Astrocyte (in vitro differentiated cells and primary cell): ENCODE measurements around the gene CSNK1G3. TPM values are rescaled to one million over a fixed set of nuclear protein-coding genes. Genes with fewer than 3 reads are reported as not detected.

ENCODE experiments used
- DNase-seq: peaks from one replicate; pipeline ENCODE4 v3.0.0-alpha.2; 2010; ENCODE audit warnings: low read depth
- FAIRE-seq: peaks from 2 replicates; lab custom pipeline; 2011; peaks lifted over from hg19 to GRCh38; lab: Jason Lieb, UNC
- H2AFZ ChIP-seq: 2 replicates; pipeline ENCODE4 v1.6.0; 2012; ENCODE audit warnings: low read depth, low read length, inconsistent platforms
- H3K27ac ChIP-seq: 2 replicates; pipeline ENCODE4 v1.5.1; 2011; ENCODE audit warnings: low read depth, low read length, inconsistent platforms
- H3K27me3 ChIP-seq: 2 replicates; pipeline ENCODE4 v1.6.0; 2011; ENCODE audit warnings: low read length, inconsistent platforms; ENCODE audit not compliant: insufficient read depth
- H3K36me3 ChIP-seq: 2 replicates; pipeline ENCODE4 v1.5.1; 2011; ENCODE audit warnings: low read length, inconsistent platforms; ENCODE audit not compliant: insufficient read depth
- H3K4me1 ChIP-seq: 2 replicates; pipeline ENCODE4 v1.5.1; 2011; ENCODE audit warnings: low read length, inconsistent platforms; ENCODE audit not compliant: insufficient read depth
- H3K4me2 ChIP-seq: 2 replicates; pipeline ENCODE4 v1.6.0; 2012; ENCODE audit warnings: low read length, inconsistent platforms
- H3K4me3 ChIP-seq: 2 replicates; pipeline ENCODE4 v1.5.1; 2011; ENCODE audit warnings: low read depth, mild to moderate bottlenecking, low read length, inconsistent platforms; ENCODE audit not compliant: insufficient read depth
- H3K79me2 ChIP-seq: 2 replicates; pipeline ENCODE4 v1.6.0; 2012; ENCODE audit warnings: mild to moderate bottlenecking, low read length, inconsistent platforms; ENCODE audit not compliant: insufficient read depth
- H3K9ac ChIP-seq: 2 replicates; pipeline ENCODE4 v1.6.0; 2012; ENCODE audit warnings: mild to moderate bottlenecking, low read length, inconsistent platforms
- H3K9me3 ChIP-seq: 2 replicates; pipeline ENCODE4 v1.5.1; 2012; ENCODE audit warnings: low read depth, mild to moderate bottlenecking, low read length, inconsistent platforms; ENCODE audit not compliant: insufficient read depth
- H4K20me1 ChIP-seq: 2 replicates; pipeline ENCODE4 v1.6.0; 2012; ENCODE audit warnings: low read length, inconsistent platforms; ENCODE audit not compliant: insufficient read depth
- H3K27ac Mint-ChIP-seq: one replicate; pipeline ENCODE4 v1.8.0; 2021; ENCODE audit warnings: mild to moderate bottlenecking, mixed read lengths; ENCODE audit not compliant: unreplicated experiment
- H3K27me3 Mint-ChIP-seq: one replicate; pipeline ENCODE4 v1.8.0; 2021; ENCODE audit warnings: low read depth, mixed read lengths; ENCODE audit not compliant: unreplicated experiment
- H3K36me3 Mint-ChIP-seq: one replicate; pipeline ENCODE4 v1.8.0; 2021; ENCODE audit warnings: low read depth, mixed read lengths; ENCODE audit not compliant: unreplicated experiment
- H3K4me1 Mint-ChIP-seq: one replicate; pipeline ENCODE4 v1.8.0; 2021; ENCODE audit warnings: low read depth, mixed read lengths; ENCODE audit not compliant: unreplicated experiment
- H3K4me3 Mint-ChIP-seq: one replicate; pipeline ENCODE4 v1.8.0; 2021; ENCODE audit warnings: mild to moderate bottlenecking, moderate library complexity, mixed read lengths; ENCODE audit not compliant: unreplicated experiment
- H3K9me3 Mint-ChIP-seq: one replicate; pipeline ENCODE4 v1.8.0; 2021; ENCODE audit warnings: mild to moderate bottlenecking, mixed read lengths; ENCODE audit not compliant: unreplicated experiment
- CTCF ChIP-seq: IDR thresholded peaks from 2 replicates; pipeline ENCODE4 v1.5.1; 2011; ENCODE audit warnings: low read depth, mild to moderate bottlenecking, inconsistent platforms, low read length, moderate library complexity; ENCODE audit not compliant: insufficient read depth
- EZH2 ChIP-seq: IDR thresholded peaks from 2 replicates; pipeline ENCODE4 v1.6.1; 2012; ENCODE audit warnings: mild to moderate bottlenecking, low read length, inconsistent platforms; ENCODE audit not compliant: insufficient read depth
- total RNA-seq: library from RNA; stranded (reverse); gene quantifications from 2 replicates; pipeline ENCODE4 v1.2.1, GENCODE V29; 2021

CSNK1G3 gene
- total RNA-seq, 1 donor from 2014 or later, result 59.4 TPM

GRCh38 chr5:123535648-123536047, 23.7 kb downstream of the CSNK1G3 start:
- Mint-ChIP-seq H3K27me3 (no peaks in the 10 kb centered on the region), H3K9me3 (no peaks in the 10 kb centered on the region), H3K27ac (no peak overlapping the region), H3K4me3 (no peak overlapping the region), H3K36me3 (no peaks in the 10 kb centered on the region), H3K4me1 (peaks cover 10% of the 10 kb centered on the region)
- no peaks in the 10 kb centered on the region for H3K36me3 ChIP-seq
- H4K20me1 ChIP-seq, result peaks cover 67% of the 10 kb centered on the region
- H3K4me2 ChIP-seq, result no peak overlapping the region
- FAIRE-seq (no peak), DNase-seq (no peak)
- no peaks in the 10 kb centered on the region for H3K9me3 ChIP-seq
- no peaks in the 10 kb centered on the region for H3K4me1 ChIP-seq
- TF ChIP-seq CTCF, result no peak
- TF ChIP-seq EZH2, result no peak
- no peak overlapping the region for H3K9ac ChIP-seq
- no peak overlapping the region for H2AFZ ChIP-seq
- H3K27ac ChIP-seq, result no peak overlapping the region
- no peak overlapping the region for H3K4me3 ChIP-seq
- no peaks in the 10 kb centered on the region for H3K27me3 ChIP-seq
- H3K79me2 ChIP-seq, result peaks cover 97% of the 10 kb centered on the region

DNA sequence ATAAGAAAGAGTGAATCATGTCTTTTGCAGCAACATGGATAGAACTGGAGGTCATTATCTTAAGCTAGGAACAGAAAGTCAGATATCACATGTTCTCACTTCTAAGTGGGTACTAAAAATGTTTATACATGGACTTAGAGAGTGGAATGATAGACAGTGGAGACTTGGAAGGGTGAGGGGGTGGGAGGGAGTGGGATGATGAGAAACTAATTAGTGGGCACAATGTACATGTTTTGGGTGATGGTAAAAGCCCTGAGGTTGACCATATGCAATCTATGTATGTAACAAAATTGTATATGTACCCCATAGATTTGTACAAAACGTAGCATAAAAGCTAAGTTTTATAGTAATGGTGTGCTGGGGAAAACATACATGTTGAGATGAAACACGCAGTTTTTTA, 25.3 kb downstream of the CSNK1G3 start:
- peaks cover 97% of the 10 kb centered on the region for H3K79me2 ChIP-seq
- H3K4me1 ChIP-seq, result no peaks in the 10 kb centered on the region
- FAIRE-seq (no peak), DNase-seq (no peak)
- peaks cover 73% of the 10 kb centered on the region for H4K20me1 ChIP-seq
- no peaks in the 10 kb centered on the region for H3K27me3 ChIP-seq
- no peak overlapping the region for H3K27ac ChIP-seq
- peaks cover 10% of the 10 kb centered on the region for H3K4me1 Mint-ChIP-seq
- TF ChIP-seq CTCF (no peak), EZH2 (no peak)
- no peak overlapping the region for H3K4me3 Mint-ChIP-seq
- H3K27ac Mint-ChIP-seq, result no peak overlapping the region
- no peak overlapping the region for H3K4me3 ChIP-seq
- no peaks in the 10 kb centered on the region for H3K27me3 Mint-ChIP-seq
- H3K36me3 ChIP-seq, result no peaks in the 10 kb centered on the region
- H3K9me3 Mint-ChIP-seq, result no peaks in the 10 kb centered on the region
- no peak overlapping the region for H3K4me2 ChIP-seq
- H2AFZ ChIP-seq, result no peak overlapping the region
- H3K9ac ChIP-seq, result no peak overlapping the region
- H3K36me3 Mint-ChIP-seq, result no peaks in the 10 kb centered on the region
- H3K9me3 ChIP-seq, result no peaks in the 10 kb centered on the region

DNA sequence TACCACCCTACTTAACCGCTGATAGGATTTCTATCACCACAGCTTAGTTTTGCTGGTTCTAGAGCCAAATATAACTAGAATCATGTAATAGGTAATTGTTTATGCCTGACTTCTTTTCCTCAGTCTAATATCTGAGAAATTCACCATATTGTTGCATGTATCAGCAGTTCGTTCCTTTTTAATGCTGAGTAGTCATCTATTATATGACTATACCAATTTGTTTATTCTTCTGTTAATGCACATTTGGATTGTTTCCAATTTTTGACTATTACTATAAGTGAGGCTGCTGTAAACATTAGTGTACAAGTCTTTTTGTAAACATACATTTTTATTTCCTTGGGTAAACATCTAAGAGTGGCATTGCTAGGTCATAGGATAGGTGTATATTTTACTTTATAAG, 25.9 kb downstream of the CSNK1G3 start:
- H3K4me1 Mint-ChIP-seq, result peaks cover 13% of the 10 kb centered on the region
- Histone ChIP-seq H3K4me3 (no peak overlapping the region), H2AFZ (no peak overlapping the region), H3K9me3 (no peaks in the 10 kb centered on the region), H3K27me3 (no peaks in the 10 kb centered on the region), H3K36me3 (no peaks in the 10 kb centered on the region), H3K27ac (no peak overlapping the region), H4K20me1 (peaks cover 78% of the 10 kb centered on the region), H3K4me1 (no peaks in the 10 kb centered on the region), H3K9ac (no peak overlapping the region), H3K4me2 (no peak overlapping the region), H3K79me2 (peaks cover 98% of the 10 kb centered on the region)
- no peaks in the 10 kb centered on the region for H3K27me3 Mint-ChIP-seq
- DNase-seq (no peak), FAIRE-seq (no peak)
- TF ChIP-seq CTCF, result no peak
- TF ChIP-seq EZH2, result no peak
- no peaks in the 10 kb centered on the region for H3K9me3 Mint-ChIP-seq
- no peaks in the 10 kb centered on the region for H3K36me3 Mint-ChIP-seq
- peak overlapping the region; percentile 26 for H3K27ac Mint-ChIP-seq
- no peak overlapping the region for H3K4me3 Mint-ChIP-seq
